CD4-positive, alpha-beta T cell treated with Interleukin-21 for 1 hour (primary cell): ENCODE measurements around the gene SHISA9.

Experiments
- DNase-seq: peaks from one replicate; pipeline ENCODE4 v3.0.0-alpha.2; 2020

SHISA9 gene

DNA sequence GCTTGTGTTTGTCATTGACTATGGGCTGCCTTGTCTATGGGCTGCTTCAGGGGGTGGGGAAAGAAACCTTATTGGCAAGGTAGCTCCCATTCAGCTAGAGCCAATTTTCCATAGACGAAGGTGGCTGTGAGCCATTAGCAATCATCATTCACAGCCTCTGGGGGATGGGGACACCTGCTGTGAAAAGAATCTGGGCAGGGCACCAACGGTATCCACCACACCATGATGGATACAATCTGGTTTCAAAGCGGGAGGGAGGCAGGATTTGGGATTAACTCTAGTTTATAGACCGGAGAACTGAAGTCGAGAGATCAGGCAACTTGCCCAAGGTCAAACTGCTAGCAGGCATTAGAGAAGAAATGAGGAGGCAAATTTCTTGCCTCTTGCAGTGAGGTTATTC lies 182.3 kb downstream of the SHISA9 start:
- DNase-seq: no peak

DNA sequence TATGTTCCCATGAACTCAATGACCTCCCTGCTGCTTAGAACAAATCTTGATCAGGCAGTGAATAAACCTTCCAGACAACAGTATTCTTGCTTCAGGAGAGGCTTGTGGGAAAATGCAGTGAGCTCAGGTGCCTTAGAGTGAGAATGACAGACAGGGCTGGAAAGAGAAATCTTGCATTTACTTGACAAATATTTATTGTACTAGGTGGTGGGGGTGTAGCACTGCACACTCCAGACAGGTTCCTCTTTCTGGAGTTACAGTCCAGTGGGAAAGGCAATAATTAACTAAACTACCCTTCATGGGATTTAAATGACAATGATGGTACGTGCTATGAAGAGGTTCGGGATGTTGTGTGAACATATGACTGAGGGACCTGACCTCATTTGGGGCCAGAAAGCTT lies 182.9 kb downstream of the SHISA9 start:
- DNase-seq: no peak

DNA sequence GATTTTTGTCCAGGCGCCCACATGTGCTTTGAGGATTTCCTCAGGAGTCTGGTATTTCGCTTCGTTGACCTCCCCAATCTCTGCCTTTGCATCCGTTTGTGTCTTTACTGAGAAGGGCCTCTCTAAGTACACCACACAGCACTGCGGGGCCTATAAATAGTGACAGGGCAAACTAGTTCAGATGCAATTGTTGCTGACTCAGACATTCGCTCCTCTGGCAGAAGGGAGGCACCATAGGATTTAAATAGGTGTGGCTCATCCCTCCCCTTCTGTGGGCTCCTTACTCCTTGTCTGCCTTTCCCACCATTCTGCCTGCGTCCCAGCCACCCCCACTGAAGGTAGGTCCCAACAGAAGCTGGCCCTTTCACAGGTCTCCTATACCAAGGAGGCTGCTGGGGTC lies 192.3 kb downstream of the SHISA9 start:
- no peak for DNase-seq

DNA sequence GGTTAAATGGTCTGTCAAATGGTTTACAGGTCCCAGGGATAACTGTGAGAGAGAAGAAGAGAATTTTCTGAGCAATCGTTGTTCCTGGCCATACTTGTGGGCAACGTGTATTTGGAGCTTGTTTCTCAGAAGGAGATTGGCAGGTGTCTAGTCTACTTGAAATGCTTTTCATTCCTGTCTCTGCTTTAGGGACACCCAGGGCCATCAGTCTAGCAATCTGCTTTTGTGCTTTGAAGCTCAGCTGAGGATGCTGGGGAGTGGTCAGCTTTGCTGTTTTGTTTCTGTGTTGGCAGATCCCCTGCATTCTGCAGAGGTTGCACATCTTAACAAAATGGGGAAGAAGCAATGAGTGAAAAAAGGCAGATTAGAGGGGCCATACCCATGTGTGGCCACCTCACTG lies 193.7 kb downstream of the SHISA9 start:
- DNase-seq: no peak

DNA sequence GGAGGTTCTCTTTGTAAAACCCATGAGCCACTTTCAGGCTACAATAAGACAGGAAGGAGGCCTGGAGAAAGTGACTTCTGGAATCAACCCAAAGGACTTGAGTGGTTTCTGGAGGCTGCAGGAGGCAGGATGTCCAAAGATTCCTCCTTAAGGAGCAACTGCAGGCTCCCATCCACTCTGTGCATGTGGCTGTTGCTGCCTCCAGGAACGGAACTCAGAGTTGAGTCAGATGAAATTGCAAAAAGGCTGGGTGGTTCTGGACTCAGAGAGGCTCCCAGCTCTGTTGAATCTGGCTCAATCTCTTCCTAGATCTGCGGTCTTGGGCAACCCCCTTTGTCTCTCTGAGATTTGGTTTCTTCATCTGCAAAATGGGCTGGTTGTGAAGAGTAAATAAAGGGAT lies 197.1 kb downstream of the SHISA9 start:
- DNase-seq: no peak

DNA sequence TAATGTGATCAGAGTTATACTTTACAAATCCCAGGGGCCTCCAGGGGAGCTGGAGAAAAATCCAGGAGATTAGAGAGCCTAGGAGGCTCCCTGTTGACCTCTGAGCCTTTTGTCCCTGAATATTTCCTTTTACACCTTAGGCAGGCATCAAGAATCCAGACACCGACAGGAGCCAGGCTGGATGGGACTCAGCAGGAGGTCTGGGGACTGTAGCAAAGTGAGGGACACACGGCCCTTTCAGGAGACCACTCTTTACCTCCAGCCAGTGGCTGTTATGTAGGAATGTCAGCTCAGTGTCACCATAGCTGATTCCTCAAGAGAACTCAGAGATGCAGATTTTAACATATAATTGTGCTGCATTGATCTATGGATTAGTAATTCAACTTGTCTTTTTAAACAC lies 198.4 kb downstream of the SHISA9 start:
- no peak for DNase-seq

DNA sequence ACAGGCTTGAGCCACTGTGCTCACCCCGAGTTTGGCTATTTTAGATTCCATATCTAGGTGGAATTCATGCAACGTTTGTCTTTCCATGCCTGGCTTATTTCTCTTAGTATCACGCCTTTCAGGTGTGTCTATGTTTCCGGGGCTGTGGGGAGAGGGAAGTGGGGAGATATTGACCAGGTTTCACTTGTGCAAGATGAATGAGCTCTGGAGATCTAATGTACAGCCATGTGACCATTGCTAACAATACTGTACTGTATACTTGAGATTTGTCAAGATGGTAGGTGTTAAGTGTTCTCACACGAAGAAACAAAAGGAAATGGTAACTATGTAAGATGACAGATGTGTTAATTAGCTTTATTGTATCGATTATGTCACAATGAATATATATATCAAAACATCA lies 199.6 kb downstream of the SHISA9 start:
- DNase-seq: no peak

DNA sequence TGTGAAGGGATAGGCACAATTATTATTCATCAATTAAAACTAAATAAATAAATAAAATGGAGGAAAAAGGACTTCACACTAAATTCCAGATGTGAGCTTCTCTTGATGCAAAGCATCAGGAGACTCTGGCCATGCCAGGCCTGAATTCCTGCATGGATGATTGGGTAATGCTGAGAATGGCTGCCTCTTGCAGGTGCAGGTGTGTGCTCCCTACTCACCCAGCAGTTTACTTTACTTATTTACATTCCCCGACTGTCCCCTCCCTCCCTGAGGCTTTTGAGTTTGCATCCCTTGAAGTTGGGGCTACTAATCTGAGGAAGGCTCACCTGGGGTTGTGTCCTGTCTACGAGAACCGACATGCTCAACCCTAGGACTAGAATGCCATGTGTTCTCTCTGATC lies 200.4 kb downstream of the SHISA9 start:
- no peak for DNase-seq

DNA sequence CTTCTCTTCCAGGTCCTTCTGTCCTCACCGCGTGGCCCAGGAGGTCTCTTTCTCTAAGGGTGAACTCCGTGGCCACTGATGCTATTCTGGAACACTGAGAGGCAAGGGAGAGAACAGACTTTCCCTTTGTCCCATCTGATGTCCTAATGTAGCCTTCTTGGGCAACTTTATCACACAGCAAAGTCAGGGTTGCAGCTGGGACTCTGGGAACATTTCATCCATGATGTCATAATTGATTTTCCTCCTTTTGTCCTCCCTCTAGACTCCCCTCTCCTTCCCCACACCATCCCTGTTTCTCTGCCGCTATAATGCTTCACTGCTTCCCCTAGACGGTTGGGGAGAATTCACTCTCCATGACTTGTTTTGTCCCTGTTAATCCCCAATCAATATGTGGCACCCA lies 201.0 kb downstream of the SHISA9 start:
- DNase-seq: no peak

DNA sequence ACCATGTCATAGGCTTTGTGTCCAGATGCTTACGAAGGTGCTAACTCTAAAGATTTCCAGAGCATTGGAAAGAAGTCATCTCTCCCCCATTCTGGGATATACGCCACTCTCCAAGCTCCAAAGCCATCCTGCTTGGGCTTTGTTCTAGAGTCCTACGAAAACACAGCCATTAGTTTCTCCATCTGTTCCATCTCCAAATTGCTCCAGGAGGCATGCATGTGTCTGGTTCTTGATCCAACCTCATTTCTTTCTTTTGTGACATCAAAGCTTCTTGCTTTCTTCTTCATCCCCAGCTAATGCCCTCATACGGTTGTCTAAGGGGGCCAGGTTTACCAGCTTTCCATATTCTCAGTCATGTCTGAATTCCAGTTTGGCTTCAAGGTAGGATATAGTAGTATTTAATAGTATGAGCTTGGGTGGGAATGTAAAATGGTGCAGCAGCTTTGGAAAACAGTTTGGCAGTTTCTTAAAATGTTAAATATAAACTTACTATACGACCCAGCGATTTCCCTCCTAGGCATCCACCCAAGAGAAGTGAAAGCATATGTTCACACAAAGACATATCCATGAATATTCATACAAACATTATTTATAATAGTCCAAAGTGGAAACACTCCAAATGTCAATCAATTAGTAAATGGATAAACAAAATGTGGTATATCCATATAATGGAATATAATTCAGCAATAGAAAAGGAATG lies 202.6 kb downstream of the SHISA9 start:
- no peak for DNase-seq

DNA sequence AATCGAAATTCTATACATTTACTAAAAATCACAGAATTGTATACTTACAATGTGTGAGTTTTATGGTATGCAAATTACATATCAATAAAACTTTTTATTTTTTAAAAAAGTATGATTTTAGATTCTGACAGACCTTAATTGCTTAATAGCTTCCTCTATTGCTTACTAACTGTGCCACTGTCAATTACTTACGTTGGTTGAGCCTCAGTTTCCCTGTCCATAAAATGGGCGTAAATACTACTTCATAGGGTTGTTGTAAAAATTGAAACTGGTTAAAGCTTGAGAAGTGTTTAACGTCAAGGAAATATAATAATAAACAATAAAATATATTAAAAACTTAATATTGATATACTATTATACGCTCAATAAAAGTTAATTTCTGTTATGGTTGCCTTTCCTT lies 203.4 kb downstream of the SHISA9 start:
- DNase-seq: no peak

DNA sequence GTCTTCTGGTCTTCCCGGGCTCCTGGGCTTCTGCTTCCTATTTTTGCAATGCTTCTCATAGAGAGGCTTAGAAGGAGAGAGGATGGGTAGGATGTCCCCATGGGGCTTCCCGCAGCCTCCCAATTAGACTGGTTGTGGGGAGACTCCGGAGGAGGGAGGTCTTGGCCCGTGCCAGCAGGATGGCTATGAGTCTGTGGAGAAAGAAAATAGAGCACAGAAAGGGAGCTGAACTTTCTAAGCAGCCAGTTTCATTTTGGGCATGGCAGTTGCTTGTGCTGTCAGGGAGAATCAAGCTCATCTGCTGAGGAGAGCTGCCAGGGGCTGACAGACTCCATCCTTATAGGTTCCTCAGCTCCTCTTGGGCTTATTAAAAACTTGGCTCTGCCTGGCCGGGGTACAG lies 204.0 kb downstream of the SHISA9 start:
- DNase-seq: no peak

DNA sequence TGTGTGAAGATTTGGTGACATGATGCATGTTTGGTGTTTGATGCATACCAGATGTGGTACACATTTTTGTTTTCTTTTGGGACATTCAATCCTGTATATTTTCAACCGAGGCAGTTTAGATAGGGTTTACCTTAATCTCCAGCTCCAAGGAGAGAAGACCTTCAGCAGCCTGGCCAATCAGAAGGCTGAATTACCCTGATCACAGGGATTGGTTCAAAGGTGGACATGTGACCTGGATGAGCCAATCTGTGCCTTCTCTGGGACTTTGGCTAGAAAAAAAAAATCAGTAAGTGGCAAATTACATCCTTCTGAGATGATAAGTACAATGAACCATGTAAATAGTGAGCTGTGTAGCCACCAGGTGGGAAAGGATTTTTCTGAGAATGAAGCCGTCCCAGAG lies 205.1 kb downstream of the SHISA9 start:
- DNase-seq: no peak

DNA sequence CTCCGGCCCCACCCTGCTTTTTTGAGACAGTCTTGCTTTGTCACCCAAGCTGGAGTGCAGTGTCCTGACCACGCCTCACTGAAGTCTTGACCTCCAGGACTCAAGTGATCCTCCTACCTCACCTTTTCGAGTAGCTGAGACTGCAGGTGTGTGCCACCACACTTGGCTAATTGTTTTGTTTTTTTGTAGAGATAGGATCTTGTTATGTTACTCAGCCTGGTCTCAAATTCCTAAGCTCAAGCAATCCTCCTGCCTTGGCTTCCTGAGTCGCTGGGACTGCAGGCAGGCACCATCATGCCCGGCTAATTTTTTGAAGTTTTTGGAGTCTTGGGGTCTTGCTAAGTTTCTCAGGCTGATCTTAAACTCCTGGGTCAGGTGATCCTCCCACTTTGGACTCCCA lies 206.7 kb downstream of the SHISA9 start:
- DNase-seq: no peak

DNA sequence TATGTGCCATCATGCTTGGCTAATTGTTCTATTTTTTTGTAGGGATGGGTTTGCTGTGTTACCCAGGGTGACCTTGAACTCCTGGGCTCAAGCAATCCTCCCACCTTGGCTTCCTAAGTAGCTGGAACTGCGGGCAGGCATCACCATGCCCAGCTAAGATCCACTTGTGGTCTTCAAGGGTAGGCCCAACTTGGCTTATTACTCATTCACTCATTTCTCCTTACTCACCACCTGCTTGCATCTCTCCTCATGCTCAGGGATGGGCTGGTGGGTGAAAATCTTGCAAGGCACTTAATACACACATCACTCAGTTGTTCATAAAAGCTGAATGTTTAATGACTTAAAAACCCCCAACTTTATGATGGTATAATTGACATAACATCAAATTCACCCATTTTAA lies 207.8 kb downstream of the SHISA9 start:
- no peak for DNase-seq

DNA sequence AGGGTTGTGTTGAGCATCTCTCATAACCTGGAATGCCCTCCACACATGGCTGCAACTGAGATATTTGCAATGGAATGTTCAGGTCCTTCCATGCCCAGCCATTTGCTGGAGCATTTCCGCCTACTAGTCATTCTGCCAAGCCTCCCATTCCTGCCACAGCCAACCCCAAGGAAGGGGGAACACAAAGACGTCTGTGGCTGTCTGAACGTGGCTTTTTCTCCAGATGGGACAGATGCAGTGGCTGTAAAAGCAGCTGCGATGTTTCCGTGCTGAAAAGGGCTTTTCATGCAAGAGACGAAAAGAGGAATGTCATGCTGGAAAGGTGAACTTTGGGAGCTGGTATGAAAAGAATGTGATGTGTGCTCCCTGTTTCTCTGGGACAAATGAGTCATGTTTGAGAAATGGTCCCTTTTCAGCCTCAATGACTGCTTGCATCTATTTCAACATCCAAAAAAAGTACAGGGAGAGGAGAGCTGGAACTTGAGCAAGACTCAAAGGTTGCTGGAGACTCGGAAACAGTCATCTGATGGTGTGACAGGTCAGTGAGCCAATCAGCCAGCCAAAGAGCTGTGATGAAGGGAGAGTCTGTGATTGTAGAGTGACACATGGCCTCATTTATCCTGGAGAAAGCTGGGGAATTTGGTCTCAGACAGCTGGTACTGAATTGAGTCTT lies 208.9 kb downstream of the SHISA9 start:
- DNase-seq: no peak

DNA sequence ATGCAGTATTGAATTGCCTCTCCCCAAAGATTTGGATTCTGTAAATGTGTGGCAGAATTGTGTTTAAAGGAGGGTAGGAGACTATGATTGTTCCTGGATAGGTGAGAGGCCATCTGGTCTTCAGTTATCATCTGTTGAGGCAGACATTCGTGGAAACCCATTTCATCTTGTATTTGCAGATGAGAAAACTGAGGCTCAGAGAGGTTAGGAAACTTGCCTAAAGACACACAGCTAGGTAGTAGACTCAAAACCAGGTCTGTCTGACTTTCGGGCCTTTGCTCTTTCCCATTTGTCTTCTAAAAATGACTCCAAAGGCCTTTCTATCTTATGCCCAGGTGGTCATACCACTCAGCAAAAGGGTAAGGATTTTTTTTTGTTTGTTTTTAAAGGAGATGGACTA lies 210.3 kb downstream of the SHISA9 start:
- DNase-seq: no peak

DNA sequence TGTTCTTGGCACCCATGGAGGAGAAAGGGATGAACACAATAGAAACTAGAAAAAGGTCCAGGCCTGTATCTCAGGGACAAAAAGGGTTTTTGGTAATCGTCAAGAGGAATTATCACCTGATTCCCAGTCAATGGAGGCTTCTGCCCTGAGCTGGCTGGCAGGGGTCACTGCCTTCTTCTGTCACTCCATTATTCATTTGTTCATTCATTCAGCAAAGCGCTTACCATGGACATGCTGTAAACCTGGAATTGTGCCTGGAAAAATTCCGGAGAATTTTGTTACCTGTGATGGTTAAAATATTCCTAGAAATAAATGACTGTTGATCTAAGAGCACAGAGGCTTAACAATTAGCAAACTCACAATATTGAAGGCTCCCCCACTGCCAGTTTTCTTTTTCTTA lies 212.3 kb downstream of the SHISA9 start:
- DNase-seq: no peak

DNA sequence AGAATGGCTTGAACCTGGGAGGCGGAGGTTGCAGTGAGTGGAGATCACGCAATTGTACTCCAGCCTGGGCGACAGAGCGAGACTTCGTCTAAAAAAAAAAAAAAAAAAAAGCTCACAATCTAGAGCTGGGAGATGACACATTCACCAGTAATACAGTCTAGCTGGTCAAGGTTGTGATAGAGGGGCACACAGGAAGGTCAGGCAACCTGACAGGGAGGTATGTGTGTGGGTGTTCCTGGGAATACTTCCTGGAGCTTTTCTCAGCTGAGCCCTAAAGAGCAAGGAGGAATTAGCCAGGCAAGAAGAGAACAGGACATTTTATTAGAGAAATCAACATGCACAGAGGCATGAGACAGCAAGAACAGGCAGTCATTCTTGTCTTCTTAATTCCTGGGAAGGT lies 216.7 kb downstream of the SHISA9 start:
- no peak for DNase-seq

DNA sequence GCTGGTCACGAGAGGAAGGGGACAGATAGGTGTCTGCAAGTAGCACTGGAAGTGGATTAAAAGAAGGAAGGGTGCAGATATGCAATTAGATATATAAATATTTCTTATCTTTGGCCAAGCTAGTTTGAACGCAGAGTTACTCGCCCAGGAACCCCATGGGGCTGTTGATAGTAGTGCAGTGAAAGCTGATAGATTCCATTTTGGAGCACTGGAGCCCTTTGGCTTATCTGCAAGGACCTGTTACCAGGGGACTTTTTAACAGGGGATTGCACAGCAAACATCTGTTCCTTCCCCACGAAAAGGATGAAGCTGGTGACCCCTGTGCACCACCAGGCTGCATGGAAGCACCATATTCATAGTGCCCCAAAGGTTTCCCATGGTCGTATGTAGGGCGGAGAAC lies 218.7 kb downstream of the SHISA9 start:
- no peak for DNase-seq

DNA sequence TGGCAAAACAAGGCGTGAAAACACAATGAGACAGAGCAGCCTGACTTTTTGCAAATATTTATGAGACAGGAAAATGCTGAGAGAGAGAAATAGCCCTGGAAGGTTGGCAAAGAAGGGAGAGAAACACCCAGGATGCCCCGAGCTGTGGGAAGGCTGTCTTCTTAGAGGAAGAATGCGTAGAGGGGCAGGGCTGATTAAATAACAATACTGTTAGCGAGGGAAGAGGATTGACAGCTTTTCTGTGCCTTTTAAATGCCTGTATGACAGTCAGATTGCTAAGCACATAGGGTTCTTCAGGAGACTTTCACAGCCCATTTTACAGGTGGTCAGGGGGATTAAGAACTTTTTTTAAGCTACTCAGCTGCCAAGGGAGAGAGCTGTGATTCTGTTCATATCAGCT lies 219.2 kb downstream of the SHISA9 start:
- DNase-seq: no peak

DNA sequence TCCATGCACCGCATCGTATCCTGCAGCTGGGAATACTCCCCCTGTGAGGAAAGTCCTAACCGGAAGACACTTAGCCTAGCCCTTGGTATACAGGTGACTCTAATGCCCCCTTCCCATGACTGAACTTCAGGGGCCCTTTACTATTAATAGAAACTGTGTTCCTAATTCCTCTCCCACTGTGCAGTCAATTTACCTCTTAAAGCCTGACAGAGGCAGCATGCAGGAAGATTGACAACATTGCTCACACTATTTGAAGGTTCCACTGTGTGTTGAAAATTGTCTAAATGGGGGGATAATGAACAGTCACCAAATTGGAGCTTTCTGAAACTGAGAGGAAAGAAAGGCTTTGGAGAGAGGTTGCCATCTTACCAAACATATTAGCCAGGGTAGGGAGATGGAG lies 222.6 kb downstream of the SHISA9 start:
- no peak for DNase-seq

DNA sequence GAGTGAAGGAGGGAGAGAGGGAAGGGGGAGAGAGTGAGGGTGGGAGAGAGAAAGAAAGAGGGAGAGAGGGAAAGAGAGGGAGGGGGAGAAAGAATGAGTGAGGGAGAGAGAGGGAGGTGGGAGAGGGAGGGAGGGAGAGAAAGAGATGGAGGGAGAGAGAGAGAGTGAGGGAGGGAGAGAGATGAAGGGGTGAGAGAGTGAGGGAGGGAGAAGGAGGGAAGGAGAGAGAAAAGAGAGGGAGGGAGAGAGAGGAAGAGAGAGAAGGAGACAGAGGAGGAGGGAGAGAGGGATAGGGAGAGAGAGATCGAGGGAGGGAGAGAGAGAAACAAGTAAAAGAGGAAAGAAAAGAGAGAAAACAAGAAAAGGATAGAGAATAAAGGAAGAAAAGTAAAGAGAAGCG lies 225.7 kb downstream of the SHISA9 start:
- DNase-seq: no peak

DNA sequence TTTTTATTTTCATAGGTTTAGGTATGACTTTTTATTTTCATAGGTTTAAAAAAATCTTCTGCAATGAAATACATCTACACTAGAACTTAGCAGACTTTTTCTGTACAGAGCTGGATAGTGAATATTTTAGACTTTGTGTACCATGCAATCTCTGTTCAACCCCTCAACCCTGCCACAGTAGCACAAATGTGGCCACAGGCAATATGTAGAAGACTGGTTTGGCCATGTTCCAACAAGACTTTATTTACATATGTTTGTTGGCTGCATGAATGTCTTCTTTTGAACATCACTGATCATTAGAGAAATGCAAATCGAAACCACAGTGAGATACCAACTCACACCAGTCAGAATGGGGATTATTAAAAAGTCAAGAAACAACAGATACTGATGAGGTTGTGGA lies 229.2 kb downstream of the SHISA9 start:
- no peak for DNase-seq

DNA sequence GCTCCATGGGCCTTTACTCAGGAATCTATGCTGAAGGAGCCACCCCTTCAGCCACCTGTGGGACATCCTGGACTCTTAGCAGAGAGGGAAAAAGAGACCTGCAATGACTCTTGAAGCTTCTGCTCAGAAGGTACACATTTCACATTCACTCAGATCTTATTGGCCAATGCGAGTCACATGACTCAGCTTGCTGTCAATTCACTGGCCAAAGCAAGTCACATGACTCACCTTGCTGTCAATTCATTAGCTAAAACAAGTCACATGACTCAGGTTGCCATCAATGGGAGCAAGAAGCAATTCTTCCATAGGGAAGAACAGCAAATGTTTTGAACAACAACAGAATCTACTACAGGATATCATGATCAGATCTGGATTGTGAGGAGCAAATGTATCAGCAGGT lies 233.4 kb downstream of the SHISA9 start:
- no peak for DNase-seq
